HepG2 (cell line): Measurements from ENCODE around the gene DPM2. TPM values are rescaled to one million over a fixed set of nuclear protein-coding genes. Genes with fewer than 3 reads are reported as not detected.

Experiments used
- CREM ChIP-seq, 2 experiments: sonication (generic) in 1 of 2; formaldehyde crosslinking in 1 of 2; IDR thresholded peaks; 2 replicates each; pipeline versions ENCODE4 v1.4.0 to v1.6.1; 2016 to 2020; ENCODE audit warnings: antibody characterized with exemption in 1 of 2, mild to moderate bottlenecking in 1 of 2, missing genetic modification reagents in 1 of 2
- HES4 ChIP-seq: sonication (generic); formaldehyde crosslinking; IDR thresholded peaks from 2 replicates; pipeline ENCODE4 v1.9.0; 2021; ENCODE audit warnings: mild to moderate bottlenecking, missing genetic modification reagents, borderline replicate concordance
- MNT ChIP-seq: fragments of 450-650 bp; IDR thresholded peaks from 2 replicates; pipeline ENCODE4 v1.6.1; 2016
- NFE2L1 ChIP-seq: sonication (generic); formaldehyde crosslinking; IDR thresholded peaks from 2 replicates; pipeline ENCODE4 v1.4.0; 2020; ENCODE audit warnings: missing genetic modification reagents, mild to moderate bottlenecking, borderline replicate concordance
- POLR2A ChIP-seq, 2 experiments: IDR thresholded peaks; 2 replicates each; pipeline ENCODE4 v1.6.1; 2011; ENCODE audit warnings: low read depth in 2 of 2, low read length in 2 of 2, mild to moderate bottlenecking in 1 of 2, moderate library complexity in 1 of 2; ENCODE audit not compliant: insufficient read depth in 1 of 2
- RBM22 ChIP-seq: fragments of 200-400 bp; formaldehyde crosslinking; optimal IDR thresholded peaks from 2 replicates; pipeline ENCODE3; 2017; ENCODE audit warnings: mild to moderate bottlenecking, low read length, moderate library complexity
- SALL1 ChIP-seq: sonication (generic); formaldehyde crosslinking; IDR thresholded peaks from 2 replicates; pipeline ENCODE4 v1.8.0; 2022; ENCODE audit warnings: mild to moderate bottlenecking, missing genetic modification reagents
- TMF1 ChIP-seq: sonication (generic); formaldehyde crosslinking; IDR thresholded peaks from 2 replicates; pipeline ENCODE4 v1.8.1; 2022; ENCODE audit warnings: low read depth, missing genetic modification reagents
- TRIM24 ChIP-seq: sonication (generic); formaldehyde crosslinking; IDR thresholded peaks from 2 replicates; pipeline ENCODE4 v1.8.0; 2022; ENCODE audit warnings: mild to moderate bottlenecking, missing genetic modification reagents
- ZNF512B ChIP-seq: sonication (generic); formaldehyde crosslinking; IDR thresholded peaks from 2 replicates; pipeline ENCODE4 v1.5.1; 2020; ENCODE audit warnings: missing genetic modification reagents, mild to moderate bottlenecking, borderline replicate concordance
- ZNF646 ChIP-seq: sonication (generic); formaldehyde crosslinking; IDR thresholded peaks from 2 replicates; pipeline ENCODE4 v1.9.0; 2021; ENCODE audit warnings: mild to moderate bottlenecking, missing genetic modification reagents
- polyA plus RNA-seq, 8 experiments: library from polyadenylated mRNA; depleted of rRNA in 3 of 8; stranded (reverse) in 7 of 8; unstranded in 1 of 8; fragments of >200 nt; fragmentation: Illumina TruSeq in 4 of 8; extraction: Trizol in 4 of 8; gene quantifications; 2 replicates each; pipeline versions ENCODE4 v1.2.1 to v1.2.3, GENCODE V29; 2011 to 2016; ENCODE audit warnings: low read depth in 4 of 8, missing spikeins in 1 of 8, mixed read lengths in 1 of 8; ENCODE audit not compliant: insufficient read depth in 1 of 8
- total RNA-seq, 5 experiments: library from RNA; depleted of rRNA; stranded (reverse); fragments of >200 nt; fragmentation: Illumina TruSeq; extraction: Trizol; gene quantifications; 2 replicates each; pipeline ENCODE4 v1.2.3, GENCODE V29; 2016; ENCODE audit warnings: low read depth in 1 of 5

Gene DPM2
- total and polyA plus RNA-seq, 2 of the 13 experiments (the other 11 are each of a cell fraction or from before 2014, with no cell fraction given), result 24.8 to 35.3 TPM

GRCh38 chr9:127903557-127904475, 33.8 kb downstream of the DPM2 start (continued):
- no peak for TF ChIP-seq ZNF646 (CRISPR knock-in tag)
- TF ChIP-seq TRIM24 (CRISPR knock-in tag), result no peak
- TF ChIP-seq TMF1 (CRISPR knock-in tag), result no peak
- no peak for TF ChIP-seq RBM22
- TF ChIP-seq MNT, result no peak
- TF ChIP-seq NFE2L1, result no peak
- peak; percentile 89 for TF ChIP-seq SALL1
- no peak for TF ChIP-seq HES4 (CRISPR knock-in tag)
- peak; percentile 37 for TF ChIP-seq CREM (IDR thresholded peaks at IDR 0.05)
- no peak for TF ChIP-seq CREM (CRISPR knock-in tag; IDR thresholded peaks at IDR 0.05)
- no peak for TF ChIP-seq ZNF512B (CRISPR knock-in tag)
- 0 out of 4 replicates have a peak, but pooled peaks of 1 of the 2 experiments have one; percentile 32 for TF ChIP-seq POLR2A (IDR thresholded peaks at IDR 0.05; ENCODE audit: insufficient read depth in 1 of 2, low read depth in 2 of 2, low read length in 2 of 2)
